MCF 10A (cell line): ENCODE results near the gene TBC1D4. TPM values are rescaled to one million over a fixed set of nuclear protein-coding genes. Genes with fewer than 3 reads are reported as not detected.

ENCODE experiments used
- BruUV-seq: library from RNA; stranded (reverse); fragments of 400-500 nt; replicated peaks from 2 replicates; lab custom pipeline; 2021; lab: Mats Ljungman, UMichigan
- CTCF ChIA-PET: fragments of 300-600 bp; sonication (Branson Sonifier 250); formaldehyde crosslinking; extraction: SDS; loops from one replicate; lab custom pipeline; 2021; ENCODE audit warnings: antibody characterized with exemption, inconsistent platforms; lab: Yijun Ruan, JAX
- POLR2A ChIA-PET: fragments of 300-600, 350-650 bp; sonication (Branson Sonifier 250); formaldehyde crosslinking; extraction: SDS; loops from one replicate; lab custom pipeline; 2020; ENCODE audit warnings: antibody characterized with exemption, inconsistent platforms; lab: Yijun Ruan, JAX
- DNase-seq: peaks from one replicate; pipeline ENCODE4 v3.0.0-alpha.2; 2018; ENCODE audit not compliant: unreplicated experiment
- H3K27ac Mint-ChIP-seq: one replicate; pipeline ENCODE4 v1.8.0; 2022; ENCODE audit warnings: mild to moderate bottlenecking, low read depth, mixed read lengths; ENCODE audit not compliant: unreplicated experiment
- H3K27me3 Mint-ChIP-seq: one replicate; pipeline ENCODE4 v1.8.0; 2022; ENCODE audit warnings: mixed read lengths; ENCODE audit not compliant: insufficient read depth, unreplicated experiment
- H3K36me3 Mint-ChIP-seq: one replicate; pipeline ENCODE4 v1.8.0; 2022; ENCODE audit warnings: mild to moderate bottlenecking, moderate library complexity, mixed read lengths; ENCODE audit not compliant: insufficient read depth, unreplicated experiment
- H3K4me1 Mint-ChIP-seq: one replicate; pipeline ENCODE4 v1.8.0; 2022; ENCODE audit warnings: mixed read lengths; ENCODE audit not compliant: insufficient read depth, unreplicated experiment
- H3K4me3 Mint-ChIP-seq: one replicate; pipeline ENCODE4 v1.8.0; 2022; ENCODE audit warnings: mild to moderate bottlenecking, moderate library complexity, mixed read lengths; ENCODE audit not compliant: unreplicated experiment
- H3K9me3 Mint-ChIP-seq: one replicate; pipeline ENCODE4 v1.8.0; 2022; ENCODE audit warnings: mixed read lengths; ENCODE audit not compliant: unreplicated experiment
- intact Hi-C: fragments of 100-400 bp; cut with micrococcal nuclease; formaldehyde crosslinking; loops from 2 replicates; pipeline ENCODE4 v1.14.1; 2022
- total RNA-seq: library from RNA; stranded (reverse); gene quantifications from 2 replicates; pipeline ENCODE4 v1.2.3, GENCODE V29; 2022
- TF ChIP-seq, protein P1 (sequence below): fragments of 200-600 bp; IDR thresholded peaks from one replicate; pipeline ENCODE4 v1.8.0; 2022; ENCODE audit warnings: antibody characterized with exemption, mild to moderate bottlenecking; ENCODE audit not compliant: unreplicated experiment

Gene TBC1D4
- total RNA-seq, 1 experiment from 2014 or later = 9.3 TPM

- CTCF ChIA-PET = interaction anchor here (0.6 to 10.0 kb wide), 5 partner anchors 17 to 229 kb away, joined by 3 to 176 read pairs (median 3); no protein-coding TSS in a partner anchor
- POLR2A ChIA-PET = interaction anchor here (1.4 to 2.0 kb wide), 2 partner anchors 52 to 114 kb away, joined by 4 to 5 read pairs; partner anchors contain the start of gene COMMD6
Measured at GRCh38 chr13:75486146-75487062, 4.4 kb upstream of the TBC1D4 start.

GRCh38 chr13:75485286-75486062, 3.5 kb upstream of the TBC1D4 start:
- no TSS peak for BruUV-seq
- no peak for DNase-seq
- Mint-ChIP-seq H3K27me3 (no peaks in the 10 kb centered on the region), H3K4me1 (peaks cover 8% of the 10 kb centered on the region), H3K36me3 (no peaks in the 10 kb centered on the region), H3K9me3 (no peaks in the 10 kb centered on the region), H3K27ac (no peak overlapping the region), H3K4me3 (no peak overlapping the region)
- intact Hi-C loops = loop anchor here (10.0 kb wide), 1 partner anchor 231 kb away; no protein-coding TSS in a partner anchor
- ChIA-PET CTCF (interaction anchor here (0.6 to 10.0 kb wide), 2 partner anchors 115 to 195 kb away, joined by 3 to 176 read pairs; no protein-coding TSS in a partner anchor), POLR2A (interaction anchor here (0.7 to 2.0 kb wide), 3 partner anchors 53 to 112 kb away, joined by 3 to 5 read pairs (median 3); partner anchors contain the start of gene COMMD6)
- TF ChIP-seq, protein P1, sequence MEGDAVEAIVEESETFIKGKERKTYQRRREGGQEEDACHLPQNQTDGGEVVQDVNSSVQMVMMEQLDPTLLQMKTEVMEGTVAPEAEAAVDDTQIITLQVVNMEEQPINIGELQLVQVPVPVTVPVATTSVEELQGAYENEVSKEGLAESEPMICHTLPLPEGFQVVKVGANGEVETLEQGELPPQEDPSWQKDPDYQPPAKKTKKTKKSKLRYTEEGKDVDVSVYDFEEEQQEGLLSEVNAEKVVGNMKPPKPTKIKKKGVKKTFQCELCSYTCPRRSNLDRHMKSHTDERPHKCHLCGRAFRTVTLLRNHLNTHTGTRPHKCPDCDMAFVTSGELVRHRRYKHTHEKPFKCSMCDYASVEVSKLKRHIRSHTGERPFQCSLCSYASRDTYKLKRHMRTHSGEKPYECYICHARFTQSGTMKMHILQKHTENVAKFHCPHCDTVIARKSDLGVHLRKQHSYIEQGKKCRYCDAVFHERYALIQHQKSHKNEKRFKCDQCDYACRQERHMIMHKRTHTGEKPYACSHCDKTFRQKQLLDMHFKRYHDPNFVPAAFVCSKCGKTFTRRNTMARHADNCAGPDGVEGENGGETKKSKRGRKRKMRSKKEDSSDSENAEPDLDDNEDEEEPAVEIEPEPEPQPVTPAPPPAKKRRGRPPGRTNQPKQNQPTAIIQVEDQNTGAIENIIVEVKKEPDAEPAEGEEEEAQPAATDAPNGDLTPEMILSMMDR = no peak

More at GRCh38 chr13:75486146-75487062, 4.4 kb upstream of the TBC1D4 start:
- Mint-ChIP-seq H3K9me3 (no peaks in the 10 kb centered on the region), H3K27me3 (no peaks in the 10 kb centered on the region), H3K4me3 (no peak overlapping the region), H3K4me1 (peaks cover 8% of the 10 kb centered on the region), H3K36me3 (peaks cover 3% of the 10 kb centered on the region), H3K27ac (no peak overlapping the region)
- no TSS peak for BruUV-seq
- DNase-seq = no peak
- intact Hi-C loops = loop anchor here (10.0 kb wide), 1 partner anchor 232 kb away; no protein-coding TSS in a partner anchor
- TF ChIP-seq, protein P1 = no peak

- peak overlapping the region; percentile 81 for H3K4me3 Mint-ChIP-seq
- BruUV-seq = no TSS peak
- H3K36me3 Mint-ChIP-seq = no peaks in the 10 kb centered on the region
- intact Hi-C loops = loop anchor here (1.0 to 10.0 kb wide), 4 partner anchors 66 to 228 kb away; partner anchors contain the start of gene UCHL3
- ChIA-PET CTCF (interaction anchor here (0.6 to 10.0 kb wide), 34 partner anchors 9 to 317 kb away, joined by 3 to 176 read pairs (median 5); partner anchors contain the start of gene UCHL3), POLR2A (interaction anchor here (0.7 to 6.3 kb wide), 20 partner anchors 15 to 1773 kb away, joined by 3 to 40 read pairs (median 6); partner anchors contain the start of genes COMMD6 and UCHL3)
- no peaks in the 10 kb centered on the region for H3K9me3 Mint-ChIP-seq
- H3K4me1 Mint-ChIP-seq = no peaks in the 10 kb centered on the region
- peak overlapping the region; percentile 47 for H3K27ac Mint-ChIP-seq
- DNase-seq = no peak
- TF ChIP-seq, protein P1 = no peak
- no peaks in the 10 kb centered on the region for H3K27me3 Mint-ChIP-seq
Measured at GRCh38 chr13:75482820-75483079, 781 bp upstream of the TBC1D4 start.
